ENCODE results near the gene PTMS.

PTMS gene

DNA sequence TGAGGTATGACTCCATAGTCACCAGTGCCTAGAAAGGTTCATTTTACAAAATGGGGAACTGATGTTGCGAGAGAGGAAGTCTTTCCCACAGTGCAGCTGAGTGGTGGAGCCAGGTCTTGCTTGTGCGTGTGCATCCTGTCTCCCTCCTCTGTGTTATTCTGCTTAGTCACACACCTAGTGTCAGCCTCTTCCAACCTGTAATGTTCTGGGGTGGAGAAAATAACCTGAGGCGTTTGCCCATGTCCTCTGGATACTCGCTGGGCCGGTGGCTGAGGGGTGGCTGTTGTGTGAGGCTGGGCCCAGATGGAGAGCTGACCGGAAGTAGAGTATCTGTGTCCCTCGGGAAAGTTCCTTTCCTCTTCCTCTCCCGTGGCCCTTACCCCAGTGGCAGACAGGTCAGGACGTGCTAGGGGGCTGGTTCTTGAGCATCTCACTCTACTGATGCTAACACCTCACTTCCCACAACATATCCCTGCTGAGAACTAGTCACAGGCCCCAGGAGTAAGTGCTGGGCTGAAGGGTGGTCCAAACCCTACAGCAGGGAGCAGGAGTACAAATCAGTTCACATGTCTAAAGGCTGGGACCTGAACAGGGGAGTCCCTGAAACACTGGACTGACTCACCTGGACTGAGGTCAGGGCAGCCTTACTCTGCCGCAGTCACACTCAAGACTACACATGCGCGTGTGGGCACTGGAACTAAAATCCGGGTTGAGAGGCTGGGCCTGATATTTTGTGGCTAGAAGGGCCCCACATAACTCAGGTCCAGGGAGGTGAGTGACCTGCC lies 20.2 kb upstream of the PTMS start:
- H3K4me3 ChIP-seq (ENCODE audit: low read length) = no peak overlapping the region
- TF ChIP-seq, protein P1, sequence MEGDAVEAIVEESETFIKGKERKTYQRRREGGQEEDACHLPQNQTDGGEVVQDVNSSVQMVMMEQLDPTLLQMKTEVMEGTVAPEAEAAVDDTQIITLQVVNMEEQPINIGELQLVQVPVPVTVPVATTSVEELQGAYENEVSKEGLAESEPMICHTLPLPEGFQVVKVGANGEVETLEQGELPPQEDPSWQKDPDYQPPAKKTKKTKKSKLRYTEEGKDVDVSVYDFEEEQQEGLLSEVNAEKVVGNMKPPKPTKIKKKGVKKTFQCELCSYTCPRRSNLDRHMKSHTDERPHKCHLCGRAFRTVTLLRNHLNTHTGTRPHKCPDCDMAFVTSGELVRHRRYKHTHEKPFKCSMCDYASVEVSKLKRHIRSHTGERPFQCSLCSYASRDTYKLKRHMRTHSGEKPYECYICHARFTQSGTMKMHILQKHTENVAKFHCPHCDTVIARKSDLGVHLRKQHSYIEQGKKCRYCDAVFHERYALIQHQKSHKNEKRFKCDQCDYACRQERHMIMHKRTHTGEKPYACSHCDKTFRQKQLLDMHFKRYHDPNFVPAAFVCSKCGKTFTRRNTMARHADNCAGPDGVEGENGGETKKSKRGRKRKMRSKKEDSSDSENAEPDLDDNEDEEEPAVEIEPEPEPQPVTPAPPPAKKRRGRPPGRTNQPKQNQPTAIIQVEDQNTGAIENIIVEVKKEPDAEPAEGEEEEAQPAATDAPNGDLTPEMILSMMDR (IDR thresholded peaks at IDR 0.05; ENCODE audit: insufficient read depth, low read depth, low read length, missing control alignments) = no peak
- DNase-seq (ENCODE audit: low read depth) = peak; percentile 87

- TF ChIP-seq, protein P1 (IDR thresholded peaks at IDR 0.05; ENCODE audit: insufficient read depth, low read depth, low read length, missing control alignments) = no peak
- no peak for DNase-seq (ENCODE audit: low read depth)
- H3K4me3 ChIP-seq (ENCODE audit: low read length) = no peak overlapping the region
Observed at GRCh38 chr12:6747216-6747615, 18.9 kb upstream of the PTMS start.

DNA sequence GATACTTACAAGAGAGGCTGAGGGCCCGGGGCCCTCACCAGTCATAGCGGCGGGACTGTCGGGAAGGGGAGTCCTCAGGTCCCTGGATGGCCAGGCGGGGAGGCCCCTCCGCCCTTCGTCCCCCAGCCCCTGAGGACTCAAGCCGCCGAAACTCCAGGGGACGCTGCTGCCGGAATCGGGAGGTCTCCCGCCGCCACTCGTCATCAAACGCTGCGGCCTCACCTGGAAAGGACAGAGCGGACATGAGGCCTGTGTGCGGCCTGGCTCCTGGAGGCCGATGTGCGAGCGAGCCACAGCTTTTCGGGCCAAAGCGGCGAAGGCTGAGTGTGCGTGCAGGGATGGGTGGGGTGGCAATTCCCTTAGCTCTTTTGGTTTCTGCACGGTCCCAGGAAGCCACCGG lies 17.4 kb upstream of the PTMS start:
- DNase-seq (ENCODE audit: low read depth) = no peak
- H3K4me3 ChIP-seq (ENCODE audit: low read length) = no peak overlapping the region
- TF ChIP-seq, protein P1 (IDR thresholded peaks at IDR 0.05; ENCODE audit: insufficient read depth, low read depth, low read length, missing control alignments) = no peak

DNA sequence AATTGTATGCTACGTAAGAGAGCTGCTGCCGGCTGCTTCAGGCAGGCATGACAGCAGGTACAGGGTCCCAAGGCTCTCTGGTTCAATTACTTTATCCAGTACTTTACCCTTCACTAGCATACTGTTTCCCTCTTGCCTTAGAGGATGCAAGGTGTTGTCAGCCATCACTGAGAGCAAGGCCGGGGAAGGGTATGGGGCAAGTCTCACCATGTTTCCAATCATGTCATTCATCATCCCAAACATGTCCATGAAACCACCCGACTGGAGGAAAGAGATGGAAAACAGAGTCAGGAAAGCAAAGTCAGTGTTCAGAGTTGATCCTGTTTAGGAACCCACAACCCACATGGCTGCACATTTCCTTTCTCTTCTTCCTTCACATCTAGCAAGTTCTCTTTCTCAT lies 15.7 kb upstream of the PTMS start:
- DNase-seq (ENCODE audit: low read depth) = peak; percentile 70
- TF ChIP-seq, protein P1 (IDR thresholded peaks at IDR 0.05; ENCODE audit: insufficient read depth, low read depth, low read length, missing control alignments) = no peak
- H3K4me3 ChIP-seq (ENCODE audit: low read length) = peak overlapping the region; percentile 22

GRCh38 chr12:6751767-6752166 lies 14.4 kb upstream of the PTMS start:
- DNase-seq (ENCODE audit: low read depth) = no peak
- TF ChIP-seq, protein P1 (IDR thresholded peaks at IDR 0.05; ENCODE audit: insufficient read depth, low read depth, low read length, missing control alignments) = no peak
- peak overlapping the region; percentile 87 for H3K4me3 ChIP-seq (ENCODE audit: low read length)

DNA sequence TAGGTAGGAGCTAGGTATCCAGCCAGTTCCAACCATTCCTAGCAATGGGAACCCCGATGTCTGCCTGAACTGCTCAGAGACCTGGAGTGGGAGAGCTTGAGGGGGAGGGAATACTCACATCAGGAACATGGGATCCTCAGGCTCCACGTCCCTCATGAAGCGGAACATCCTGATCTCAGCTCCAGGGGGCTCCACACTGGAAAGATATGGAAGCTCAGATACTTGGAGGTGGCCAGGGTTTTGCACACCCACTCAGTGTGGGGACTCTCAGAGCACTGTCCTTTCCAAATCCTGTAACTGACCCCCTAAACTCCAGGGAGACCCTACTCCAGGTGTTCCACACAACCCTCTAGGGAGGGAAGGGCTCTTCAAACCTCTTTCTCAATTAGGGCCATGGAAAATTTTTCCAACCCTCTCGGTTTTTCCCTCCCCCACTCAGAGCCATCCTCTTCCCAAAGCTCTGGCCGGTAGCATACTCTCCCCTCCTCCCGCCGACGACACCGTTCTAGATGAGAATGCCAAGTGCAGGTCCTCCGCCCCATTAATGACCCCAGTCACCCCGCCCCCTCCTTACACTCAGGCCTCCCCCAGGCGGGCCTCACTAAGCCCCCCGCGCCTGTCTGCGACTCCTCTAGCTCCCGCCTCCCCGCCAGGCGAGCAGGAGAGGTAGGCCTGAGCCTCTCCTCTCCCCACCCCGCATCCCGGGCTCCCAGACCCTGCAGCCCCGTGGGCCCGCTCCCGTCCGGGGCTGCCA lies 13.8 kb upstream of the PTMS start:
- TF ChIP-seq, protein P1 (IDR thresholded peaks at IDR 0.05; ENCODE audit: insufficient read depth, low read depth, low read length, missing control alignments) = peak; percentile 36
- DNase-seq (ENCODE audit: low read depth) = peak; percentile 35
- H3K4me3 ChIP-seq (ENCODE audit: low read length) = peak overlapping the region; percentile 87
